HCT116 (cell line): ENCODE data around the gene RARB. TPM values are rescaled to one million over a fixed set of nuclear protein-coding genes. Genes with fewer than 3 reads are reported as not detected.

Experiments
- ATAC-seq: fragments of 200-7000 bp; cut with Tn5 transposase; 2 replicates; pipeline ENCODE4 v1.9.1; 2020; ENCODE audit warnings: mild to moderate bottlenecking, moderate library complexity
- BruUV-seq: library from RNA; stranded (reverse); fragments of 400-500 nt; replicated peaks from 2 replicates; lab custom pipeline; 2021; lab: Mats Ljungman, UMichigan
- CTCF ChIA-PET: fragments of 300-600 bp; sonication (Branson Sonifier 250); formaldehyde crosslinking; loops from one replicate; lab custom pipeline; 2021; ENCODE audit warnings: antibody characterized with exemption; lab: Charles Lee
- POLR2A ChIA-PET: fragments of 300-600, 350-600 bp; sonication (Branson Sonifier 250); formaldehyde crosslinking; loops from one replicate; lab custom pipeline; 2021; ENCODE audit warnings: antibody characterized with exemption; lab: Charles Lee
- RAD21 ChIA-PET, 2 experiments: fragments of 300-600 bp; sonication (Branson Sonifier 250); formaldehyde crosslinking; loops; one replicate each; lab custom pipeline; 2023; ENCODE audit warnings: low total read pairs in 2 of 2; ENCODE audit not compliant: uncharacterized antibody in 2 of 2, unreplicated experiment in 2 of 2, low non-redundant PET in 1 of 2; lab: Charles Lee
- DNase-seq: peaks from one replicate; pipeline ENCODE4 v3.0.0-alpha.2; 2010; ENCODE audit warnings: low read depth, low spot score
- H2AFZ ChIP-seq: fragments of 200-600 bp; shearing (Covaris generic), sonication (generic); 2 replicates; pipeline ENCODE4 v1.6.1; 2017; ENCODE audit warnings: low read depth, mixed run types, mixed read lengths, antibody characterized with exemption, low read length; ENCODE audit not compliant: poor library complexity, severe bottlenecking
- H3K27ac ChIP-seq: 2 replicates; pipeline ENCODE4 v1.5.1; 2012; ENCODE audit warnings: low read depth, low read length
- H3K27me3 ChIP-seq: fragments of 200-600 bp; sonication (generic); 2 replicates; pipeline ENCODE4 v1.6.1; 2016; ENCODE audit warnings: mixed run types, low read length, mixed read lengths; ENCODE audit not compliant: insufficient read depth
- H3K36me3 ChIP-seq, 2 experiments: fragments of 200-500 bp in 1 of 2; fragments of 200-600 bp in 1 of 2; sonication (Bioruptor generic) in 1 of 2; sonication (generic) in 1 of 2; 2 replicates each; pipeline versions ENCODE4 v1.5.1 to v1.6.1; 2014 to 2016; ENCODE audit warnings: low read length in 2 of 2, inconsistent platforms in 1 of 2, mixed read lengths in 1 of 2, mixed run types in 1 of 2; ENCODE audit not compliant: insufficient read depth in 2 of 2, control insufficient read depth in 1 of 2
- H3K4me1 ChIP-seq, 2 experiments: fragments of 200-600 bp in 1 of 2; sonication (generic) in 1 of 2; 2 replicates each; pipeline versions ENCODE4 v1.5.1 to v1.6.1; 2012 to 2017; ENCODE audit warnings: low read length in 2 of 2, inconsistent platforms in 1 of 2, mild to moderate bottlenecking in 1 of 2, mixed read lengths in 1 of 2, mixed run types in 1 of 2, moderate library complexity in 1 of 2; ENCODE audit not compliant: insufficient read depth in 2 of 2, control insufficient read depth in 1 of 2
- H3K4me2 ChIP-seq: fragments of 200-600 bp; sonication (generic); 2 replicates; pipeline ENCODE4 v1.6.1; 2017; ENCODE audit warnings: mixed run types, low read length, mixed read lengths
- H3K4me3 ChIP-seq, 2 experiments: fragments of 200-600 bp in 1 of 2; sonication (generic) in 1 of 2; replicated peaks in 1 of 2; 2 replicates each; pipeline ENCODE4 v1.5.1; 2011 to 2016; ENCODE audit warnings: low read length in 2 of 2, control low read depth in 1 of 2, low read depth in 1 of 2, mild to moderate bottlenecking in 1 of 2, mixed read lengths in 1 of 2, mixed run types in 1 of 2
- H3K79me2 ChIP-seq: fragments of 200-600 bp; sonication (generic); 2 replicates; pipeline ENCODE4 v1.6.1; 2017; ENCODE audit warnings: mild to moderate bottlenecking, mixed run types, low read length, moderate library complexity, mixed read lengths; ENCODE audit not compliant: insufficient read depth
- H3K9ac ChIP-seq: fragments of 200-600 bp; sonication (generic); 2 replicates; pipeline ENCODE4 v1.6.1; 2016; ENCODE audit warnings: low read length, mixed read lengths
- H3K9me2 ChIP-seq: fragments of 200-600 bp; sonication (generic), shearing (Covaris generic); 2 replicates; pipeline ENCODE4 v1.6.1; 2017; ENCODE audit warnings: mixed run types, mild to moderate bottlenecking, moderate library complexity; ENCODE audit not compliant: insufficient read depth
- H3K9me3 ChIP-seq, 2 experiments: fragments of 200-500 bp in 1 of 2; fragments of 200-600 bp in 1 of 2; sonication (Bioruptor generic) in 1 of 2; sonication (generic) in 1 of 2; 2 replicates each; pipeline ENCODE4 v1.6.1; 2014 to 2017; ENCODE audit warnings: low read length in 2 of 2, mixed read lengths in 2 of 2, inconsistent platforms in 1 of 2, low read depth in 1 of 2, mild to moderate bottlenecking in 1 of 2, mixed run types in 1 of 2, moderate library complexity in 1 of 2; ENCODE audit not compliant: control insufficient read depth in 1 of 2, insufficient read depth in 1 of 2
- H4K20me1 ChIP-seq: fragments of 200-600 bp; sonication (generic), shearing (Covaris generic); 2 replicates; pipeline ENCODE4 v1.6.1; 2017; ENCODE audit warnings: mixed run types, mild to moderate bottlenecking, moderate library complexity; ENCODE audit not compliant: insufficient read depth
- CBX3 ChIP-seq: IDR thresholded peaks from 2 replicates; pipeline ENCODE4 v1.6.1; 2012; ENCODE audit warnings: low read depth
- CEBPB ChIP-seq: IDR thresholded peaks from 2 replicates; pipeline ENCODE4 v1.6.1; 2012; ENCODE audit warnings: low read depth
- EZH2 ChIP-seq: fragments of 200-600 bp; sonication (generic); IDR thresholded peaks from 2 replicates; pipeline ENCODE4 v1.6.1; 2017; ENCODE audit warnings: antibody characterized with exemption, mixed run types
- JUND ChIP-seq: IDR thresholded peaks from 2 replicates; pipeline ENCODE4 v1.6.1; 2012
- POLR2A ChIP-seq: IDR thresholded peaks from 2 replicates; pipeline ENCODE4 v1.7.0; 2011; ENCODE audit warnings: borderline replicate concordance; ENCODE audit not compliant: insufficient read depth, insufficient read length; ENCODE audit errors: extremely low read depth
- POLR2AphosphoS5 ChIP-seq: IDR thresholded peaks from 2 replicates; pipeline ENCODE4 v1.6.1; 2011; ENCODE audit warnings: mild to moderate bottlenecking, low read depth, low read length, moderate library complexity
- RAD21 ChIP-seq: IDR thresholded peaks from 2 replicates; pipeline ENCODE4 v1.6.1; 2012; ENCODE audit warnings: low read depth, mild to moderate bottlenecking
- SIN3A ChIP-seq: IDR thresholded peaks from 2 replicates; pipeline ENCODE4 v1.6.1; 2012; ENCODE audit warnings: low read depth
- SP1 ChIP-seq: IDR thresholded peaks from 2 replicates; pipeline ENCODE4 v1.6.1; 2012; ENCODE audit warnings: low read depth
- SRF ChIP-seq: IDR thresholded peaks from 2 replicates; pipeline ENCODE4 v1.6.1; 2012; ENCODE audit warnings: low read depth
- TCF7L2 ChIP-seq: IDR thresholded peaks from 2 replicates; pipeline ENCODE4 v1.7.0; 2011; ENCODE audit warnings: borderline replicate concordance, inconsistent platforms; ENCODE audit not compliant: insufficient read depth, insufficient read length; ENCODE audit errors: extremely low read depth
- ZFX ChIP-seq: fragments of 450-650 bp; IDR thresholded peaks from 2 replicates; pipeline ENCODE4 v1.6.1; 2017
- ZNF274 ChIP-seq: fragments of 200-500 bp; sonication (Bioruptor generic); IDR thresholded peaks from 2 replicates; pipeline ENCODE4 v1.6.1; 2014; ENCODE audit warnings: mild to moderate bottlenecking, low read depth, low read length, inconsistent platforms
- intact Hi-C: fragments of 100-400 bp; cut with micrococcal nuclease; formaldehyde crosslinking; loops from 2 replicates; pipeline ENCODE4 v1.10.0; 2022
- total RNA-seq: library from RNA; stranded (reverse); gene quantifications from one replicate; pipeline ENCODE4 v1.2.1, GENCODE V29; 2021; ENCODE audit not compliant: unreplicated experiment
- TF ChIP-seq, protein P1 (sequence below): IDR thresholded peaks from 2 replicates; pipeline ENCODE4 v1.6.1; 2012
- TF ChIP-seq, protein P2 (sequence below), 3 experiments: fragments of 200-600 bp in 1 of 3; sonication (generic) in 1 of 3; IDR thresholded peaks in 2 of 3; conservative IDR thresholded peaks in 1 of 3; 2 replicates each; pipeline ENCODE4 v1.5.1; 2012 to 2017; ENCODE audit warnings: low read depth in 2 of 3, low read length in 2 of 3, antibody characterized with exemption in 1 of 3, borderline replicate concordance in 1 of 3, control low read depth in 1 of 3, mild to moderate bottlenecking in 1 of 3, mixed read lengths in 1 of 3, mixed run types in 1 of 3, moderate library complexity in 1 of 3; ENCODE audit not compliant: insufficient read depth in 1 of 3
- TF ChIP-seq, protein P3 (sequence below): IDR thresholded peaks from 2 replicates; pipeline ENCODE4 v1.6.1; 2012; ENCODE audit warnings: low read depth

Gene RARB
- total RNA-seq, 1 experiment from 2014 or later: not detected

DNA sequence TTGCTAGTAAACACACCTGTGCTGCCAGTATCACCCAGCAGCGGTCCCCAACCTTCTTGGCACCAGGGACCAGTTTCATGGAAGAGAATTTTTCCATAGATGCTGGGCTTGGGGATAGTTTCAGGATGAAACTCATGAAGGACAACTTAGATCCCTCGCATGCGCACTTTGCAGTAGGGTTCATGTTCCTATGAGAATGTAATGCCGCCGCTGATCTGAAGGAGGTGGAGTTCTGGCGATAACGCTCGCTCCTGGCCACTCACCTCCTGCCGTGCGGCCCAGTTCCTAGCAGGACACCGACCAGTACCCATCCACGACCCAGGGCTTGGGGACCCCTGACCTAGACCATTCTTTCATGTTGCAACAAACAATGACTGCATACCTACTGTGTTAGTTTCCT lies 146.9 kb downstream of the RARB start:
- no peaks in the 10 kb centered on the region for H4K20me1 ChIP-seq
- H3K4me1 ChIP-seq: no peaks in the 10 kb centered on the region
- TF ChIP-seq TCF7L2 (no peak), ZFX (no peak), SP1 (no peak), ZNF274 (no peak), POLR2AphosphoS5 (no peak), SRF (no peak), CBX3 (no peak), JUND (no peak), SIN3A (no peak), POLR2A (no peak), RAD21 (no peak), EZH2 (no peak), CEBPB (no peak)
- TF ChIP-seq, protein P1, sequence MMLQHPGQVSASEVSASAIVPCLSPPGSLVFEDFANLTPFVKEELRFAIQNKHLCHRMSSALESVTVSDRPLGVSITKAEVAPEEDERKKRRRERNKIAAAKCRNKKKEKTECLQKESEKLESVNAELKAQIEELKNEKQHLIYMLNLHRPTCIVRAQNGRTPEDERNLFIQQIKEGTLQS: no peak
- TF ChIP-seq, protein P2, sequence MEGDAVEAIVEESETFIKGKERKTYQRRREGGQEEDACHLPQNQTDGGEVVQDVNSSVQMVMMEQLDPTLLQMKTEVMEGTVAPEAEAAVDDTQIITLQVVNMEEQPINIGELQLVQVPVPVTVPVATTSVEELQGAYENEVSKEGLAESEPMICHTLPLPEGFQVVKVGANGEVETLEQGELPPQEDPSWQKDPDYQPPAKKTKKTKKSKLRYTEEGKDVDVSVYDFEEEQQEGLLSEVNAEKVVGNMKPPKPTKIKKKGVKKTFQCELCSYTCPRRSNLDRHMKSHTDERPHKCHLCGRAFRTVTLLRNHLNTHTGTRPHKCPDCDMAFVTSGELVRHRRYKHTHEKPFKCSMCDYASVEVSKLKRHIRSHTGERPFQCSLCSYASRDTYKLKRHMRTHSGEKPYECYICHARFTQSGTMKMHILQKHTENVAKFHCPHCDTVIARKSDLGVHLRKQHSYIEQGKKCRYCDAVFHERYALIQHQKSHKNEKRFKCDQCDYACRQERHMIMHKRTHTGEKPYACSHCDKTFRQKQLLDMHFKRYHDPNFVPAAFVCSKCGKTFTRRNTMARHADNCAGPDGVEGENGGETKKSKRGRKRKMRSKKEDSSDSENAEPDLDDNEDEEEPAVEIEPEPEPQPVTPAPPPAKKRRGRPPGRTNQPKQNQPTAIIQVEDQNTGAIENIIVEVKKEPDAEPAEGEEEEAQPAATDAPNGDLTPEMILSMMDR (IDR thresholded peaks at IDR 0.05 in 2 of 3, conservative IDR thresholded peaks at IDR 0.05 in 1 of 3; ENCODE audit: borderline replicate concordance in 1 of 3, insufficient read depth in 1 of 3, low read depth in 2 of 3, low read length in 2 of 3): no peak
- TF ChIP-seq, protein P3, sequence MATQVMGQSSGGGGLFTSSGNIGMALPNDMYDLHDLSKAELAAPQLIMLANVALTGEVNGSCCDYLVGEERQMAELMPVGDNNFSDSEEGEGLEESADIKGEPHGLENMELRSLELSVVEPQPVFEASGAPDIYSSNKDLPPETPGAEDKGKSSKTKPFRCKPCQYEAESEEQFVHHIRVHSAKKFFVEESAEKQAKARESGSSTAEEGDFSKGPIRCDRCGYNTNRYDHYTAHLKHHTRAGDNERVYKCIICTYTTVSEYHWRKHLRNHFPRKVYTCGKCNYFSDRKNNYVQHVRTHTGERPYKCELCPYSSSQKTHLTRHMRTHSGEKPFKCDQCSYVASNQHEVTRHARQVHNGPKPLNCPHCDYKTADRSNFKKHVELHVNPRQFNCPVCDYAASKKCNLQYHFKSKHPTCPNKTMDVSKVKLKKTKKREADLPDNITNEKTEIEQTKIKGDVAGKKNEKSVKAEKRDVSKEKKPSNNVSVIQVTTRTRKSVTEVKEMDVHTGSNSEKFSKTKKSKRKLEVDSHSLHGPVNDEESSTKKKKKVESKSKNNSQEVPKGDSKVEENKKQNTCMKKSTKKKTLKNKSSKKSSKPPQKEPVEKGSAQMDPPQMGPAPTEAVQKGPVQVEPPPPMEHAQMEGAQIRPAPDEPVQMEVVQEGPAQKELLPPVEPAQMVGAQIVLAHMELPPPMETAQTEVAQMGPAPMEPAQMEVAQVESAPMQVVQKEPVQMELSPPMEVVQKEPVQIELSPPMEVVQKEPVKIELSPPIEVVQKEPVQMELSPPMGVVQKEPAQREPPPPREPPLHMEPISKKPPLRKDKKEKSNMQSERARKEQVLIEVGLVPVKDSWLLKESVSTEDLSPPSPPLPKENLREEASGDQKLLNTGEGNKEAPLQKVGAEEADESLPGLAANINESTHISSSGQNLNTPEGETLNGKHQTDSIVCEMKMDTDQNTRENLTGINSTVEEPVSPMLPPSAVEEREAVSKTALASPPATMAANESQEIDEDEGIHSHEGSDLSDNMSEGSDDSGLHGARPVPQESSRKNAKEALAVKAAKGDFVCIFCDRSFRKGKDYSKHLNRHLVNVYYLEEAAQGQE: no peak
- H2AFZ ChIP-seq: no peak overlapping the region
- H3K4me3 ChIP-seq: no peak overlapping the region
- no peak overlapping the region for H3K4me2 ChIP-seq
- H3K79me2 ChIP-seq: no peaks in the 10 kb centered on the region
- RAD21 ChIA-PET: no interaction called here
- DNase-seq: no peak
- CTCF ChIA-PET: no interaction called here
- H3K9ac ChIP-seq: no peak overlapping the region
- H3K9me3 ChIP-seq: no peaks in the 10 kb centered on the region
- no peak for ATAC-seq
- no TSS peak for BruUV-seq
- H3K9me2 ChIP-seq: no peaks in the 10 kb centered on the region
- POLR2A ChIA-PET: no interaction called here
- H3K27ac ChIP-seq: no peak overlapping the region
- H3K27me3 ChIP-seq: 0 out of 2 replicates have a peak, but pooled peaks cover 3% of the 10 kb centered on the region
- intact Hi-C loops: no loop called here
- H3K36me3 ChIP-seq: no peaks in the 10 kb centered on the region
